C4-2B (cell line): ENCODE measurements around the gene PDE6A.
"Not testable (repeated sequence)": the region's sequence is repeated elsewhere in the genome, so short reads cannot be mapped to it uniquely, and the experiment has no call there.

Experiments
- H3K27ac ChIP-seq: fragments of 450-650 bp; 2 replicates; pipeline ENCODE4 v1.5.1; 2017
- CTCF ChIP-seq: fragments of 450-650 bp; conservative IDR thresholded peaks from 2 replicates; pipeline ENCODE4 v1.5.1; 2017; ENCODE audit warnings: mild to moderate bottlenecking
- ZFX ChIP-seq: fragments of 450-650 bp; IDR thresholded peaks from 2 replicates; pipeline ENCODE4 v1.6.1; 2017

The PDE6A gene

GRCh38 chr5:149881874-149882273, 62.7 kb downstream of the PDE6A start:
- no peak overlapping the region for H3K27ac ChIP-seq
- TF ChIP-seq CTCF (no peak), ZFX (no peak)

GRCh38 chr5:149881069-149881622, 63.4 kb downstream of the PDE6A start:
- no peak for TF ChIP-seq CTCF
- no peak for TF ChIP-seq ZFX

GRCh38 chr5:149879593-149879992, 65.0 kb downstream of the PDE6A start:
- not testable (repeated sequence) for H3K27ac ChIP-seq

More at GRCh38 chr5:149881069-149881622, 63.4 kb downstream of the PDE6A start:
- H3K27ac ChIP-seq: no peak overlapping the region

GRCh38 chr5:149878371-149878770, 66.2 kb downstream of the PDE6A start:
- TF ChIP-seq CTCF (no peak), ZFX (no peak)
- no peak overlapping the region for H3K27ac ChIP-seq

GRCh38 chr5:149873896-149874295, 70.7 kb downstream of the PDE6A start:
- TF ChIP-seq CTCF (no peak), ZFX (no peak)
- no peak overlapping the region for H3K27ac ChIP-seq

GRCh38 chr5:149872351-149873040, 72.1 kb downstream of the PDE6A start:
- no peak overlapping the region; the same call in 1 of the 2 replicates for H3K27ac ChIP-seq
- TF ChIP-seq CTCF (no peak), ZFX (no peak)

- no peak overlapping the region for H3K27ac ChIP-seq
- no peak for TF ChIP-seq ZFX
- TF ChIP-seq CTCF: no peak
These were observed 73.1 kb downstream of the PDE6A start for GRCh38 chr5:149871471-149871870.

- TF ChIP-seq CTCF (no peak), ZFX (no peak)
- H3K27ac ChIP-seq: no peak overlapping the region
These were observed 73.9 kb downstream of the PDE6A start for GRCh38 chr5:149870697-149871096.
